SIG-M5 (cell line): ENCODE measurements around the gene ACOX1.
"Not testable (repeated sequence)": the region's sequence is repeated elsewhere in the genome, so short reads cannot be mapped to it uniquely, and the experiment has no call there.

Experiments
- DNase-seq: peaks from one replicate; lab custom pipeline; 2025; lab: John Stamatoyannopoulos, UW

ACOX1 gene

DNA sequence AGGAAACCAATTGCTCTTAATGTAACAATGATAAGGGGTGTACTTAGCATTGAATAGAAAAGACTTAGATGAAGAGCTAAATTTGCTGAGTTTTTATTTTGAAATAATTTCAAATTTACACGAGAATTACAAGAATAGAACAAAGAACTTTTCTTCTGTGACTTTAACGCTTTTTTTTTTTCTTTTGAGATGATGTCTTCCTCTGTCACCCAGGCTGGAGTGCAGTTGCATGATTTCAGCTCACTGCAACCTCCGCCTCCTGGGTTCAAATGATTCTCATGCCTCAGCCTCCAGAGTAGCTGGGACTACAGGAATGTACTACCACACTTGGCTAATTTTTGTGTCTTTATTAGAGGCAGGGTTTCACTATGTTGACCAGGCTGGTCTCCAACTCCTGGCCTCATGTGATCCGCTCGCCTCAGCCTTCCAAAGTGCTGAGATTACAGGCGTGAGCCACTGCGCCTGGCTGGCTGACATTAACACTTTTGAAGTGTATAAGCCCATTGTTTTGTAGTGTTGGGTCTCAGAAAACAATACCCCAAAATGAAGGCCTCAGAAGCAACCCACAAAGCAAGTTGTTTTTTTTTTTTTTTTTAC lies 2.2 kb upstream of the ACOX1 start:
- no peak for DNase-seq

DNA sequence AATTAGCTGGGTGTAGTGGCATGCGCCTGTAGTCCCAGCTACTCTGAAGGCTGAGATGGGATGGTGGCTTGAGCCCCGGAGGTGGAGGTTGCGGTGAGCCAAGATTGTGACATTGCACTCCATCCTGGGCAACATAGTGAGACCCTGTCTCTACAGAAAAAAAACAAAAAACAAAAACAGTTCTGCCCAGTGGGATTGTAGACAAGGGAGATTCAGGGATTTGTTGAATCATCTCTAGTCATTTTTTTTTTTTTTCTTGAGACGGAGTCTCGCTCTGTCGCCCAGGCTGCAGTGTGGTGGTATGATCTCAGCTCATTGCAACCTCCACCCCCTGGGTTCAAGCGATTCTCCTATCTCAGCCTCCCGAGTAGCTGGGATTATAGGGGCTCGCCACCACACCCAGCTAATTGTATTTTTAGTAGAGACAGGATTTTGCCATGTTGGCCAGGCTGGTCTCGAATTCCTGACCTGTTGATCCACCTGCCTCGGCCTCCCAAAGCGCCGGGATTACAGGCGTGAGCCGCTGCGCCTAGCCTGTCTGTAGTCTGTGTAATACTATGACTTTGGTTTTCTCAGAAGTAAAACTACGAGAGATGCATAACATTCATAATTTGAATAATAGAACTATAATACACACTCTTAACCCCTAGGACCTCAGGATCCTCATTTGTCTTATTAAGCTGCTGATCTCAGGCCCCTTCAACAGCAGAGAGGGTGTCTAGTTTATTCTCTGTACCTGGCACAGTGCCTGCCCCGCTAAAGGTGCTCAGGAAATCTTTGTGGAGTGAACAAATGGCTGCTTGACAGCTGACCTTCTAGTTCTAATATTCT lies 1.4 kb upstream of the ACOX1 start:
- DNase-seq, result no peak

DNA sequence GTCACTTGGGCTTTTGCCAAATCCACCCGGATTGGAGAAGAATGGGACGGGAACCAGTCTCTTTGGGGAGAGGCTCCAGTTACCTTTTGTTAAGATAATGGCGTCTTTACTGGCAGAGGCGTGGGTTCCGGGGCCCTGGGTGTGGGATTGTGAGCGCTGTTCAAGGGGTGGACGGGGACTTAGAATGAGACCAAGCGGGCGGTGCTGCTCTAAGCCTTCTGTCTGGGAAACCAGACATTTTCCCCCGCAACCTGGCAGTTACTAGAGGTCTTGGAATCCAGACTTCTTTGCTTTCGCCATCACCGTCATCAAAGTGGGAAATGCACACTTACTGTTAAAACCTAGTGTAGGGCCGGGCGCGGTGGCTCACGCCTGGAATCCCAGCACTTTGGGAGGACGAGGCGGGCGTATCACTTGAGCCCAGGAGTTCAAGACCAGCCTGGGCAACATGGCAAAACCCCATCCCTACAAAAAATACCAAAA lies 780 bp upstream of the ACOX1 start:
- DNase-seq, result no peak

DNA sequence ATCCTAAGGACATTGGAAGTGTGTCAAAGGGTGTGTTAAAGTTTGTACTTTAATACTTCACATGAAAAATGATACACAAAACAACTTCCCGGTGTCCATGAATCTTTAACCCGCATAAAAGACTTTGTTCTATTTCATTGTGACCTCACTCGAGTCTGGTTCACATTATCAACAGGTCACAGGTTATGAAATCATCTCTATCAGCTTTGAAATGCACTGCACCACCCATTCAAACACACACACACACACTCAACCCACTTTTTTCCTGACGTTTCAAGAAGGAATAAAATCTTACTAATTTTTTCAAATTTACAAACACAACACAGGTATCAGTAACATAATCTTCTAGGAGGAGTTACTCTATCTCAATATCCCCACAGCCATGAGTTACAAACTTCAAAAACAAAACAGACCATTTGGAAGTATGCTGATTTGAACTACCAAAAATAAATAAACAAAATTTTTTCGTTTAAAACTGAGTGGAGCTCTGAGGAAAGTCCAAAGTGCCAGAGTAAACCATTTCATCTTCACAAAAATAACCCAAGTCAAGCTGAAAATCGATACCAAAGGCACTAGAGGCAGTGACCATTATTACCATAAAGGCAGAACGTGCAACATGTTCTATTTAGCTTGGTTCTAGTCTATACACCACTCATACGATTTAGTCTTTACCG lies 2.7 kb downstream of the ACOX1 start:
- no peak for DNase-seq

DNA sequence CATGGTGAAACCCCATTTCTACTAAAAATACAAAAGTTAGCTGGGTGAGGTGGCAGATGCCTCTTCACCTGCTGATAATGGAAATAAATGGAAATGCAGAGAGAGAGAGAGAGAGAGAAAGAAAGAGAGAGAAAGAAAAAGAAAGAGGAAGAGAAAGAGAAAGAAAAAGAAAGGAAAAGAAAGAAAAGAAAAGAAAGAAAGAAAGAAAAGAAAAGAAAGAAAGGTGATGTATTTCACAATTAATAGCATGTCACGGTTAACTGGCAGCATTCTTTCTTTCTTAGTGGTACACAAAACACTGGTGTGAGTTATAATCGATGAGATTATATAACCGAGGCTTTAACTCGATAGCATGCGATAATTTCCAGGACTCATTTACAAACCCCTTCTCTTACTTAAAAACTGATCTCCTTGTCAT lies 3.2 kb downstream of the ACOX1 start:
- no peak for DNase-seq

DNA sequence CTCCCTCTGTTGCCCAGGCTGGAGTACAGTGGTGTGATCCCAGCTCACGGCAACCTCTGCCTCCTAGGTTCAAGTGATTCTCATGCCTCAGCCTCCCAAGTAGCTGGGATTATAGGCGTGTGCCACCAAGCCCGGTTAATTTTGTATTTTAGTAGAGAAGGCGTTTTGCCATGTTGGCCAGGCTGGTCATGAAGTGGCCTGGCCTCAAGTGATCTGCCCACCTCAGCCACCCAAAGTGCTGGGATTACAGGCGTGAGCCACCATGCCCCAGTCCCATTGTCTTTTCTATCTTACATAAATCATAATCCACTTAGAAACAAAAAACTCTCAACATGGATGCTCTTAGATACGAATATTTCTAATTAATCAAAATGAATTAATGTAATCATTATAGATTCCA lies 3.8 kb downstream of the ACOX1 start:
- not testable (repeated sequence) for DNase-seq

DNA sequence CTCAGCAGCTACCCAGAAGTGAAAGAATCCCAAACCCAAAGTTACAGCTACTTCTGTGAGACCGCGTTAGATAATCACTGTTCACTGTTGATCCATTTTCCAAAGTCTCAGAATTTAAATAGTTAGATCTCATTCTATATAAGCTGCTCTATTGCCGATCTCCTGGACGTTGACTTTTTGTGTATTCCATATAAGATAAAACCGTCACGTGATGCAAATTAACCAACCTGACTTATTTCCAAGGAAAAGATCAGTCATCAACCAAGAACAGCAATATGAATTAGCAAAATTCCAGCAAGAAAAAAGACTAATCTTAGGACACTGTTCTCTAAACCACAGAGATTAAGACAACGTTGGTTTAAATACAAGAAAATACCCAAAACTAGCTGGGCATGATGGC lies 8.3 kb downstream of the ACOX1 start:
- no peak for DNase-seq

DNA sequence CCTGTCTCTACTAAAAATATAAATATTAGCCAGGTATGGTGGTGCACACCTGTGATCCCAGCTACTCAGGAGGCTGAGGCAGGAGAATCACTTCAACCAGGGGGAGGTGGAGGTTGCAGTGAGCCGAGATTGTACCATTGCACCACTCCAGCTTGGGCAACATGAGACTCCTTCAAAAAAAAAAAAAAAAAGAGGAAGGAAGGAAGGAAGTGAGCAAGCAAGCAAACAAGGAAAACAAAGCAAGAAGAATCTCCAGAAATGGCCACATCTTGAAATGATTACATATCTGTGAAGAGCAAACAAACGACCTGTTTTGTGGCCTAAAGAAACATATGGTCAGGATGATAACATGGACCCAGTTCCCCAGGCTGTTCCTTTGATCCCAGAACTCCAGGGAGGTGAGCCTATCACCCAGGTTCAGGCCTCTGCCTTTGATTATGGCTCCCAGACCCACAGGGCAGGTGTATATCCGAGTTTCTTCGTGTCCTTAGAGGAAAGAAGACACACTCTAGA lies 8.9 kb downstream of the ACOX1 start:
- DNase-seq, result no peak

DNA sequence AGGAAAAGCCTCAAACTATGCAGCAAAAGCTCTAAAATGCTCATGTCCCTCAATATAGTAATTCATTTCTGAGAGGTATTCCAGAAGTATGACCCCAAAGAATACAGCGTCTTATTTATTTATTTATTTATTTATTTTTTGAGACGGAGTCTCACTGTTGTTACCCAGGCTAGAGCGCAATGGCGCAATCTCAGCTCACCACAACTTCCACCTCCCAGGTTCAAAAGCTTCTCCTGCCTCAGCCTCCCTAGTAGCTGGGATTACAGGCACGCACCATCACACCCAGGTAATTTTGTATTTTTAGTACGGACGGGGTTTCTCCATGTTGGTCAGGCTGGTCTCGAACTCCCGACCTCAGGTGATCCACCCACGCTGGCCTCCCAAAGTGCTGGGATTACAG lies 9.9 kb downstream of the ACOX1 start:
- DNase-seq, result not testable (repeated sequence)

DNA sequence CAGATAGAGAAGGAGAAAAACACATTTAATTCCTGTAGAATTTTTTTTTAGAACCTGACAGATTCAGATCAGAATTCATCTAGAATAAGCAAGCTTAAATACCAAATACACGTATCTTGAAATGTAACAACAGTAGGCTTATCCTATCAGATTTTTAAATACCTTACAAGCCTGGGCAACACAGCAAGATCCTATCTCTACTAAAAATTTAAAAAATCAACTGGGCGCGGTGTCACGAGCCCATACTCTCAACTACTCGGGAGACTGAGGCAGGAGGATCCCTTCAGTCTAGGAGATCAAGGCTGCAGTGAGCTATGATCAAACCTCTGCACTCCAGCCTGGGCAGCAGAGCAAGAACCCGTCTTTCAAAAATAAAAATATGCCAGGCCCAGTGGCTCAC lies 13.5 kb downstream of the ACOX1 start:
- DNase-seq, result no peak

DNA sequence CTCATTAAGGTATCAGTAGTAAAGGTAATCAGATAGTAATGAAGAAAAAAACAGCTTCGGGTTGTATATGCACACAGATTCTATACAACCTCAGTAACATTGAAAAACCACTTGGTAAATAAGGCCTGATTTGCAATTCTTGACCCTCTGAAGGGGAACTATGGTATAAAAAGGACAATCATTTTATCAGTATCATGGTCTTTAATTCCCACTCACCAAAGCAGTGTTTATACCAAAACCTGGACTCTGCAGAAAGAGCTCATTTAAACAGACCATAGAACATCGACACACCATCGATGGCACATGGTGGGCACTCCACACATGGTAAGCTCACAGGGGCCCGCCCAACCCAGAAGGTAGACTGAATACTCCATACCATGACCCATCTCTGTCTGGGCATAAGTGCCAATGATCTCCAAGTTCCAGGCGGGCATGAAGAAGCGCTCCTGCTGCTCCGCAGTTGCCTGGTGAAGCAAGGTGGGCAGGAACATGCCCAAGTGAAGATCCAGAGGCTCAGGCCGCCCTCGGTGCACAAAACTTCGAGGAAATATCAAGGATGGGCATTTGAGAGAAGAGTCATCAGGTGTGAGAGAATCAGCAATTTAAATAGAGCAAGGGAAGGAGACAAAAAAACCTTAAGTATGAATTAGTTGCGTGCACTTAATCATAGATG lies 19.0 kb downstream of the ACOX1 start:
- no peak for DNase-seq

DNA sequence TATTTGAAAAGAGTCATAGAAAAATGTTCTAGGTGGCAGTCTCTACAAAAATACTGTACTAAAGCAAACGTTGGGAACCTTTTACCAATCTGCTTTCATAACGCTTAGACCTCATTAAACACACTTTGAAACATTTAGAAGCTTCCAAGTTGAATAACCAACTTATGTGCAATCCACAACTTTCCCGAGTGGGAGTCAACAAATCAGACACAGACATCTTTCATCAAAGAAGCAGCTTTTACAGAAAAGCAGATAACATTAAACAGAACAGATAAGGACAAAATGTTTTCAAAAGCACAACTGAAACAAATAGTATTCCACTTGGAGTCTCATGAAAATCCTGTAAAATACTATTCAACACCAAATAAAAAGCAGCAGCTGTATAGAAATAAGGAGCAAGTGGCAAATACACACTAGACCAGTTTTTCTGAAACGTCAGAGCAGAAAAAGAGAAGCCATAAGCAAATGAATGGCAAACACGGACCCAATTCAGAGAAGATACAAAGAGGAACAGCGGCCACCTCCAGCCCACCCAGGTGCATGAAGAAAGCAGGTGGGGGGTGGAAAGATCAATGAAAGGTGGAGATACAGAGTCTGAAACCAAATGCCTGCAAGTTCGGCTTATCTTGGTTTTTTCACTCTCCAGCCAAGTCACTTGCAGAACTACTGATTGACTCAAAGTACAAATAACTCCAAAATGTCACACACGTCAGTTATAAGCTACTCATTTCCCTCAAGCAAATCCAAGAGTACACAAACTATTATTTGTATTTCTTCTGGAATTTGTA lies 19.7 kb downstream of the ACOX1 start:
- DNase-seq, result no peak

DNA sequence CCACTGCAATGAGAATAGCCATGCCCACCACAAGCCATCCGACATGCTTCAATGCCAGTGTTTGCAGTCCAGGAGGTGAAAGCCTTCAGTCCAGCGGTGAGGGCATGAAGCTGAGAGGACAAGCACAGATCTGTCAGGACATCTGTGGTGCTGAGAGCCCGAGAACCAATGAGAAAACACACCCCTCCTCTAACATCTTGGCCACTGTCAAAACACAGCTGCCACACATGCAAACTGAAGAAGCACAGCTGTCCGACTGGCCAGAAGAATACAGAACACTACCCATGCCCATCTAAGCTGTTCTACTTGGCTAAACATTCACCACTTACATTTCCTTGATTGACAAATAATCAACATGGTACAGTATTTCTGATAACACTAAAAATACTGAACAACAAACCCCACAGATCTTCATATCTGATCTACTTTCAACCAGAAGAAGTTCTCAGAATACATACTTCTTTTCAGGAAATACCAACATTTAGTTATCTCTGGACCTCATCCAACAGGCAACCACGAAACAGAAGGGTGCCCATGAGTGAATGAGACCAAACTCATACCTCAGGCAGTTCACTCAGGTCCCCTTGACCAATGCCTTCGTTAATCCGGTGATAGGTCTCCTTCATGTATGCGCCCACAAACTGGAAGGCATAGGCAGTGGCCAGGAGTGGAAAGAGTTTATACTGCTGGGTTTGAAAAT lies 28.0 kb downstream of the ACOX1 start:
- no peak for DNase-seq

DNA sequence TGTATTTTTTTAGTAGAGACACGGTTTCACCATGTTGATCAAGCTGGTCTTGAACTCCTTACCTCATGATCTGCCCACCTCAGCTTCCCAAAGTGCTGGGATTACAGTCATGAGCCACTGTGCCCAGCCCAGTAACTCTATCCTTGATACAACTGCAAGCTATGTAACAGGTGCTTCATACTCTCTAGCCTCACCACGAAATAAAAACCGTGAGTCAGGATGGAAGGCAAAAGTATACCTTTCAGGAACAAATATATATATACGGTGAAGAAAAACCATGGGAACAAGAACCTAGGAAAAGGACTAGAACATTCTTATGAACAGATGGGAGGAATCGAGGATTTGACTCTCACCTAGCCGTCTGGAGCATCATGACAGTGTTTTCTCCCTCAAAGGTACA lies 28.5 kb downstream of the ACOX1 start:
- no peak for DNase-seq

DNA sequence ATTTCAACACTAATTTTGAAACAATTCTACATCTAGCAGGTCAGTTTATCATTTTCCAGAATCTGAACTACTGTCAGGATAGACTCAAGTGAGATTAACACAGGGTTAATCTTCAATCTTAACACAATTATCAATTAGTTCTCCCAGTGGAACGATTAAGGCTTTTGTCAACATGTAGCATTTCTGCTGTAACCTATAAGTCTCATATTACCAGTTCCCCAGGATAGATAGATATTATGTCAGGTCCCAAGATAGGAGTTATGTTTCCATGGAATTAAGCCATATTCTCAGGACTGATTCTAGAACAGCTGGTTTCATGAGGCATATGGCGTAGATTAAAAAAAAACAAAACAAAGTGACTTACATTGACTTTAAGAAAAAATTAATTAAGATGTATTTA lies 33.8 kb downstream of the ACOX1 start:
- DNase-seq, result no peak

DNA sequence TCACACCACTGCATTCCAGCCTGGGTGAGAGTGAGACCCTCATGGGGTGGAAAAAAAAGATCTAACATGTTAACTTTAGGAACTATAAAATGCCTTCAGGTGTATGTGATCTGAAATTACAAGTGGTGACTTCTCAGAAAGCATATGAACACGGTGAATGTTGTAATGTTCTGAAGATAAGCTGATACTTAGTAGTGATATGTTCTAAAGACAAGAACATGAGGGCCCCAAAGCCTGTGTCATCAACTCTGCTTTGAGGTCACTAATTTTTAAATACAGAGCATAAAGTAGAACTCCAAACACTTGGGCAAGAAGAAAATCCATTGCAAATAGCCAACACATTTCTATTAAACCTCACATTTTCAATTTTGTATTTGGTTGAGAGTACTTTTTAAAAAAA lies 35.5 kb downstream of the ACOX1 start:
- DNase-seq, result no peak

DNA sequence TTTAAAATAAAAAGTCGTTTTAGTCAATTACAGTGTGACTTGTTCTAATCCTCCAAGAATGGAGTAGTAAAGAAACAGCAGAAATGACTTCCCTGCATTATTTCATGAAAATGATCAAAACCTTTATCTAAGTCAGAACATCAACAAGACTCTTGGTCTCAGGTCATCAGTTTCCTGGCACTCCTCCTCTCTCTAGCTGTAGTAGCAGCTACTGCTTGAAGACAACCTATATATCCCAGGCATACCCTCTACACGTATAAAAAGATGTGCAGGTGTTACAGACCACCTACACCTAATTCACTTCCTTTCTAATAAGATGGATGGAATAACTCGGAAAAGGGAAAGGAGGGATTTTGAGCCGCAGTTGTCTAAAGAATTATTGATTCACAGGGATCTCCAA lies 36.5 kb downstream of the ACOX1 start:
- DNase-seq, result no peak

DNA sequence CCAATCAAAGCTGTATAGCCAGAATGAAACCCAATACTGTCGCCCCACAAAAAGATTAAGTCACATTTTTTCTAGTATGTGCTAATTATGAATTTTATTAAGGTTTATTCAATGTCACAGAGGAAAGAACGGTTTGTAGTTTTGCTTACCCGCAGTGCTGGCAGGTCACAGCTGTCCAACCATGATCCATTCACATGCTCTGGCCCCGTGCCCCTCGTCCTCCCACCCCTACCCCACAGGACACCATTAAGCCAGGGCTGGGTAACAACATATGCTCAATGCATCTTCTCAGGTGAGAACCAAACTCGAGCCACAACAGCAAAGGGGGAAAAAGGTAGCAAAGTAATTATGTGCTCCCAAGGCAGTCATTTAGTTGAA lies 37.5 kb downstream of the ACOX1 start:
- DNase-seq, result no peak

DNA sequence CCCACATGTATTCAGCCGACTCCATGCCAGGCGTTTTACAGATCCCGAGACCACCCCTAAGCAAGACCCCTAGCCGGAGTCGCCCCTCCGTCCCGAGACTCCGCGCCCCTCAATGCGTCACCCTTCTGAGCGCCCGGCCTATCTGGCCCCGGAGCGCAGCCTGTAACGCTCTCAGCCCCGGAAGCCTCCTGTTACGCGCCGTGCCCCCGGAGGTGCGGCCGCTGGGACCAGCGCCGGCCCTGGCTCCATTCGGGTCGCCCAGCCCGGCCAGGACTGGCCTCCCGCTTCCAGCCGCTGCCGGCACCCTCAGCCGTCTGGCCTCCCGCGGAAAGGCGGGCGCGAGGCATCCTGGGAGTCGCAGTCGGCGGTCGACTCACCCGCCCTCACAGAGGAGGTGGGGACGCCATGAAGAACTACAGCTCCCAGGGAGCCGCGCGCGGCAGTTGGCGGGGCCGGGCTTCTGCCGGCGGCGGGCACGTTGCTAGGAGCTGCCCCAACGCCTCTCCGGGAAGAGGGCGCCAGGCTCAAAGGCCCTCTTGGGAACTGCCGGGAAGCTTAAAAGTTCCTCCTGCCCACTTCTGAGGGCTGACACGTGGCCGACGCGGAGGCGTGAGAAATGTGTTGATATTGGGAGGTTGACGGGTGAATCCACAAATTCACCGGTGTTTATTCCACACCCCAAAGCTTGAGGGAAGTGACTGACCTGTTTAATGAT lies 38.1 kb downstream of the ACOX1 start, which contains the start of gene FBF1:
Gene FBF1 (minus strand): TSS at position 316 of the 715 bp plus-strand sequence. CDS start 2,893 bp downstream, outside the sequence.
- peak; percentile 41 for DNase-seq

DNA sequence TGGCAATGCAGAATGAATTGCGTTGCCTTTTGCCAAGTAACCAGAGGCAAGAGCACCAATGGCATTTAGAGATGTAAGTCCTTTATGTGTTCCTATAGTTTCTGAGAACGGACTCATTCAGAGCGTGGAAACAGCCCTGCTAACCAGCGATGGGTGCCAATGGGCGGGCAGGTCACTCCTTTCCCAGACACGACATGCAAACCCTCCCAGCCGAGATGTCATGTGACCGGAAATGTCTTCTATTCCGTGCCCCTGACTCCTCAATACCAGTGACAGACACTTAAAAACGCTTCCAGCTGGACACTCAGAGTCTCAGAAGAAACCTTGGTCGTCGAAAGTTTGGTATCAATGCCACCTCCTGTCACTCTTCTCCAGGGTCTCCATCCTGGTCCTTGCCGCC lies 41.3 kb downstream of the ACOX1 start:
- DNase-seq, result no peak
